Keratinocyte (primary cell): ENCODE data around the gene OBSCN. TPM values are rescaled to one million over a fixed set of nuclear protein-coding genes. Genes with fewer than 3 reads are reported as not detected.

Experiments
- DNase-seq: peaks from one replicate; pipeline ENCODE4 v3.0.0-alpha.2; 2011; ENCODE audit warnings: low read depth, missing footprints, low spot score
- FAIRE-seq: peaks from 2 replicates; lab custom pipeline; 2011; peaks lifted over from hg19 to GRCh38; lab: Jason Lieb, UNC
- H2AFZ ChIP-seq: 2 replicates; pipeline ENCODE4 v1.6.0; 2012; ENCODE audit warnings: low read length, control low read depth, inconsistent platforms; ENCODE audit not compliant: control insufficient read depth
- H3K27ac ChIP-seq: 2 replicates; pipeline ENCODE4 v1.5.1; 2011; ENCODE audit warnings: low read length; ENCODE audit not compliant: control insufficient read depth, insufficient read depth
- H3K27me3 ChIP-seq: 3 replicates; pipeline ENCODE4 v1.6.0; 2011; ENCODE audit warnings: low read length; ENCODE audit not compliant: control insufficient read depth, insufficient read depth; ENCODE audit errors: extremely low read depth
- H3K36me3 ChIP-seq, 2 experiments: 2 replicates in 1 of 2; 3 replicates in 1 of 2; pipeline ENCODE4 v1.5.1; 2011; ENCODE audit warnings: low read length in 2 of 2, mild to moderate bottlenecking in 1 of 2; ENCODE audit not compliant: control insufficient read depth in 2 of 2, insufficient read depth in 2 of 2; ENCODE audit errors: extremely low read depth in 1 of 2
- H3K4me1 ChIP-seq: 3 replicates; pipeline ENCODE4 v1.5.1; 2011; ENCODE audit warnings: low read length; ENCODE audit not compliant: control insufficient read depth, insufficient read depth; ENCODE audit errors: extremely low read depth
- H3K4me2 ChIP-seq: 3 replicates; pipeline ENCODE4 v1.6.0; 2011; ENCODE audit warnings: low read depth, low read length; ENCODE audit not compliant: control insufficient read depth, insufficient read depth; ENCODE audit errors: extremely low read depth
- H3K4me3 ChIP-seq, 3 experiments: fragments of 200-600 bp in 1 of 3; sonication (generic) in 1 of 3; 2 replicates in 2 of 3; 3 replicates in 1 of 3; pipeline ENCODE4 v1.5.1; 2011 to 2016; ENCODE audit warnings: low read length in 3 of 3, mild to moderate bottlenecking in 3 of 3, control low read depth in 2 of 3, inconsistent platforms in 1 of 3, low read depth in 1 of 3, mixed read lengths in 1 of 3, mixed run types in 1 of 3, moderate library complexity in 1 of 3; ENCODE audit not compliant: control insufficient read depth in 2 of 3, insufficient read depth in 2 of 3; ENCODE audit errors: extremely low read depth in 1 of 3
- H3K79me2 ChIP-seq: 2 replicates; pipeline ENCODE4 v1.6.0; 2012; ENCODE audit warnings: low read length; ENCODE audit not compliant: control insufficient read depth, insufficient read depth
- H3K9ac ChIP-seq: 3 replicates; pipeline ENCODE4 v1.6.0; 2011; ENCODE audit warnings: low read length; ENCODE audit not compliant: control insufficient read depth, insufficient read depth; ENCODE audit errors: extremely low read depth
- H3K9me1 ChIP-seq: 3 replicates; pipeline ENCODE4 v1.6.0; 2011; ENCODE audit warnings: low read length; ENCODE audit not compliant: control insufficient read depth, insufficient read depth; ENCODE audit errors: extremely low read depth
- H3K9me3 ChIP-seq: 2 replicates; pipeline ENCODE4 v1.5.1; 2012; ENCODE audit warnings: low read depth, low read length; ENCODE audit not compliant: control insufficient read depth
- H4K20me1 ChIP-seq: 3 replicates; pipeline ENCODE4 v1.6.0; 2011; ENCODE audit warnings: low read length; ENCODE audit not compliant: control insufficient read depth, insufficient read depth; ENCODE audit errors: extremely low read depth
- EZH2 ChIP-seq: IDR thresholded peaks from one replicate; pipeline ENCODE4 v1.6.1; 2012; ENCODE audit warnings: inconsistent platforms, mild to moderate bottlenecking, low read length, moderate library complexity
- dilution Hi-C: fragments of 300-500 bp; cut with MboI; formaldehyde crosslinking; loops from one replicate; pipeline ENCODE4 v1.7.0; 2020; ENCODE audit warnings: low sequenced_read_pairs; ENCODE audit not compliant: extremely low pct_ligation_motif_present
- polyA plus RNA-seq, 5 experiments: library from polyadenylated mRNA; depleted of rRNA in 3 of 5; stranded (reverse) in 3 of 5; stranded (forward) in 1 of 5; unstranded in 1 of 5; fragments of >200 nt; gene quantifications; 1 replicate in 1 of 5; 2 replicates in 3 of 5; 3 replicates in 1 of 5; pipeline versions ENCODE4 v1.2.1 to v1.2.3, GENCODE V29; 2011 to 2012; ENCODE audit warnings: missing spikeins in 2 of 5, low read depth in 1 of 5, low replicate concordance in 1 of 5
- TF ChIP-seq, protein P1 (sequence below), 3 experiments: IDR thresholded peaks in 1 of 3; conservative IDR thresholded peaks in 1 of 3; optimal IDR thresholded peaks in 1 of 3; 2 replicates in 2 of 3; 3 replicates in 1 of 3; pipeline versions ENCODE3 to v1.5.1; 2011; ENCODE audit warnings: low read length in 3 of 3, mild to moderate bottlenecking in 3 of 3, moderate library complexity in 2 of 3, control low read depth in 1 of 3, inconsistent platforms in 1 of 3; ENCODE audit not compliant: insufficient read depth in 2 of 3; ENCODE audit errors: extremely low read depth in 1 of 3

The OBSCN gene
- polyA plus RNA-seq, 1 donor (not counting 4 experiments of a cell fraction or from before 2014, with no cell fraction given) = 1.8 TPM

DNA sequence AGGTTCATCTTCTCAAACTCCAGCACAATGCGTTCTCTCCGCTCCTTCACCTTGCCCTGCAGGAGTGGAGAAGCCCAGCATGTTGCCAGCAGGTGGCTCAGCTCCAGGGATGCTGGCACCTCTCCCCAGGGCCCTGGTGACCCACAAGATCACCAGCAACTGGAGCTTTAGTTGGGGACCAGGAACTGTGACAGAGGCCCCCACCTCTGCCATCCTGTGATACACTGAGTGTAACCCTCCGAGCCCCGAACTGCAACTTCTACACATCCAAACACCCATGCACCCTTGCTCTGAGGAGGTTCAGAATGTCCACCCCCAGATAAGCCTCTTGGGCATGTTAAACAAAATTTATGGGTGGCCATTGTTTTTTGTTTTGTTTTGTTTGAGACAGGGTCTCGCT is 203.3 kb downstream of the OBSCN start:
- Histone ChIP-seq H3K4me2 (no peak overlapping the region), H3K4me3 (no peak overlapping the region), H3K79me2 (peaks cover 16% of the 10 kb centered on the region), H3K27ac (no peak overlapping the region), H3K4me1 (peaks cover 17% of the 10 kb centered on the region), H3K36me3 (peaks cover 3 to 10% of the 10 kb centered on the region in 2 experiments), H3K9me1 (no peaks in the 10 kb centered on the region), H3K27me3 (no peaks in the 10 kb centered on the region), H4K20me1 (no peaks in the 10 kb centered on the region), H3K9me3 (no peaks in the 10 kb centered on the region), H2AFZ (no peak overlapping the region), H3K9ac (no peak overlapping the region)
- no peak for DNase-seq
- dilution Hi-C loops = no loop called here
- no peak for FAIRE-seq
- TF ChIP-seq, protein P1, sequence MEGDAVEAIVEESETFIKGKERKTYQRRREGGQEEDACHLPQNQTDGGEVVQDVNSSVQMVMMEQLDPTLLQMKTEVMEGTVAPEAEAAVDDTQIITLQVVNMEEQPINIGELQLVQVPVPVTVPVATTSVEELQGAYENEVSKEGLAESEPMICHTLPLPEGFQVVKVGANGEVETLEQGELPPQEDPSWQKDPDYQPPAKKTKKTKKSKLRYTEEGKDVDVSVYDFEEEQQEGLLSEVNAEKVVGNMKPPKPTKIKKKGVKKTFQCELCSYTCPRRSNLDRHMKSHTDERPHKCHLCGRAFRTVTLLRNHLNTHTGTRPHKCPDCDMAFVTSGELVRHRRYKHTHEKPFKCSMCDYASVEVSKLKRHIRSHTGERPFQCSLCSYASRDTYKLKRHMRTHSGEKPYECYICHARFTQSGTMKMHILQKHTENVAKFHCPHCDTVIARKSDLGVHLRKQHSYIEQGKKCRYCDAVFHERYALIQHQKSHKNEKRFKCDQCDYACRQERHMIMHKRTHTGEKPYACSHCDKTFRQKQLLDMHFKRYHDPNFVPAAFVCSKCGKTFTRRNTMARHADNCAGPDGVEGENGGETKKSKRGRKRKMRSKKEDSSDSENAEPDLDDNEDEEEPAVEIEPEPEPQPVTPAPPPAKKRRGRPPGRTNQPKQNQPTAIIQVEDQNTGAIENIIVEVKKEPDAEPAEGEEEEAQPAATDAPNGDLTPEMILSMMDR (optimal IDR thresholded peaks at IDR 0.05 in 1 of 3, IDR thresholded peaks at IDR 0.05 in 1 of 3, conservative IDR thresholded peaks at IDR 0.05 in 1 of 3; ENCODE audit: extremely low read depth in 1 of 3, insufficient read depth in 2 of 3, low read length in 3 of 3) = no peak
- no peak for TF ChIP-seq EZH2

DNA sequence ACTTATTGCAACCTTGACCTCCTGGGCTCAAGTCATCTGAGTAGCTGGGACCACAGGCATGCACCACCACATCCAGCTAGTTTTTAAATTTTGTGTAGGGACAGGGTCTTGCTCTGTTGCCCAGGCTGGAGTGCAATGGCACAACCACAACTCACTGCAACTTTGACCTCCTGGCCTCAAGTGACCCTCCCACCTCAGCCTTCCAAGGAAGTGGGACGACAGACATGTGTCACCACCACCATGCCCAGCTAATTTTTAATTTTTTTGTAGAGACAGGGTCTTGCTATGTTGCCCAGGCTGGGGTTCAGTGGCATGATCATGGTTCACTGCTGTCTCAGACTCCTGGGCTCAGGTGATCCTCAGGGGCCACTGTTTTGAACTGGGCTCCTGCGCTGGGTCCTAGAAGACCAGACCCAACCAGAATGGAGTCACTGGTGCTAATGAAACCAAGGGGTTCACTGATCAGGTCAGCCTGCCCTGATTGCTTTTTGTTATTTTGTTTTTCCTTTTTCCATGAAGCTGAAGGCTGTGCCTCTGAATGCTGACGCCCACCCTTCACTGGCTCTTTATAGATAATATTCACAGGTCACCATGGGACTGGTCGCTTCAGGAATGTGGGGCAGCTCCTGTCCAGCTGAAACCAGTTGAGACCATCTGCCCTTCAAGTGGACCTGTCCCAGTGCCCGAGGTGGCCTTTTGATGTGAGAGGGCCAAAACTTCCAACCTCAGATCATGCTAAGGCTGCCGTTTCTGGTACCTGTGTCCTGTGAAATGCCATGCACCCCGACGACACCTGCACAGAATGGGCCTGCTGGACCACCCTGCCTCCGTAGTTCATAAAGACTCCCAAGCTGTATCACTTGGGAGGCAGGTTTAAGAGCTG is 203.9 kb downstream of the OBSCN start:
- Histone ChIP-seq H3K4me3 (no peak overlapping the region), H2AFZ (no peak overlapping the region), H3K9me3 (no peaks in the 10 kb centered on the region), H3K4me1 (peaks cover 18% of the 10 kb centered on the region), H3K9me1 (no peaks in the 10 kb centered on the region), H3K27ac (no peak overlapping the region), H4K20me1 (no peaks in the 10 kb centered on the region), H3K79me2 (peaks cover 12% of the 10 kb centered on the region), H3K9ac (no peak overlapping the region), H3K36me3 (peaks cover 3 to 10% of the 10 kb centered on the region in 2 experiments), H3K27me3 (no peaks in the 10 kb centered on the region), H3K4me2 (no peak overlapping the region)
- DNase-seq = no peak
- dilution Hi-C loops = no loop called here
- TF ChIP-seq EZH2 = no peak
- TF ChIP-seq, protein P1 (optimal IDR thresholded peaks at IDR 0.05 in 1 of 3, IDR thresholded peaks at IDR 0.05 in 1 of 3, conservative IDR thresholded peaks at IDR 0.05 in 1 of 3; ENCODE audit: extremely low read depth in 1 of 3, insufficient read depth in 2 of 3, low read length in 3 of 3) = no peak
- no peak for FAIRE-seq
